ENCODE data around the gene IPCEF1.

Gene IPCEF1

GRCh38 chr6:154359161-154359574, 2.6 kb upstream of the IPCEF1 start:
- H3K4me3 ChIP-seq (ENCODE audit: control insufficient read depth, low read depth, low read length), result no peak overlapping the region
- no peak for TF ChIP-seq CTCF (IDR thresholded peaks at IDR 0.05; ENCODE audit: control insufficient read depth, insufficient read depth, low read depth, low read length, missing control alignments)
- no peak for DNase-seq (ENCODE audit: low read depth)

GRCh38 chr6:154358019-154358545, 1.5 kb upstream of the IPCEF1 start:
- TF ChIP-seq CTCF (IDR thresholded peaks at IDR 0.05; ENCODE audit: control insufficient read depth, insufficient read depth, low read depth, low read length, missing control alignments), result no peak
- DNase-seq (ENCODE audit: low read depth), result no peak
- H3K4me3 ChIP-seq (ENCODE audit: control insufficient read depth, low read depth, low read length), result no peak overlapping the region

DNA sequence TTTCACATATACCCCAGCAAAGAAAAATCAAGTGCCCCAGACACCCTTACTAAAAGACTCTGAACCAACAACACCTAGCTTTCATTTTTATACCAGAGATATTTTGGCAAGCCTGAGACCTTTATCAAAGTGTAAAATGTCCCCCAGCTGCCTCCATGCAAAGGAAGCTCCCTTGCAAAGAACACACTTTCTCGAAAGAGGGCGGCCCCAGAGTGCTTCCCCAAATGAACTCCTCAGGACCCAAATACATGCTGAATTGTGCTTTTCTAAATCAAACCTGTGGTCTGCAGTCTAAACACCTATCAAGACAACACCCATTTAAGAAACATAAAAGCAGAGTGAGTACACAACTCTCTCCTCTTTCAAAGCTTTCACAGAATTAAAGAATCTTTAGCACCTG, 490 bp downstream of the IPCEF1 start:
- H3K4me3 ChIP-seq (ENCODE audit: control insufficient read depth, low read depth, low read length), result no peak overlapping the region
- TF ChIP-seq CTCF (IDR thresholded peaks at IDR 0.05; ENCODE audit: control insufficient read depth, insufficient read depth, low read depth, low read length, missing control alignments), result no peak
- no peak for DNase-seq (ENCODE audit: low read depth)

DNA sequence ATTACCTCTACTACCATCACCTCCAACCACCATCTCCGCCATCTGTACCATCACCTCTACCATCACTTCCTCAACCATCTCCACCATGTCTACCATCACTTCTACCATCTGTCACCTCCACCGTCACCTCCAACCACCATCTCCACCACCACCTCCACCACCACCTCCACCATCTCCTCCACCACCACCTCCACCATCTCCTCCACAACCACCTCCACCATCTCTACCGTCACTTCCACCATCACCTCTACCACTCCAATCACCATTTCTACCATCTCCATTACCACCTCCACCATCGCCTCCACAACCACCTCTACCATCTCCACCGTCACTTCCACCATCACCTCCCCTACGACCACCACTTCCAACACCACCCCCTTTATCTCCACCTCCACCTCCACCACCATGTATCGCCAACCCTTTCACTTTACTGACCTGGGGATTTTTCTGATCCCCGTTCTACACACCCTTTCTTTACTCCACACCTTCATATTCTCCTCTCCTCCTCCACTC, 2.3 kb downstream of the IPCEF1 start:
- no peak for TF ChIP-seq CTCF (IDR thresholded peaks at IDR 0.05; ENCODE audit: control insufficient read depth, insufficient read depth, low read depth, low read length, missing control alignments)
- H3K4me3 ChIP-seq (ENCODE audit: control insufficient read depth, low read depth, low read length), result no peak overlapping the region
- DNase-seq (ENCODE audit: low read depth), result no peak

- H3K4me3 ChIP-seq (ENCODE audit: control insufficient read depth, low read depth, low read length), result no peak overlapping the region
- no peak for DNase-seq (ENCODE audit: low read depth)
- TF ChIP-seq CTCF (IDR thresholded peaks at IDR 0.05; ENCODE audit: control insufficient read depth, insufficient read depth, low read depth, low read length, missing control alignments), result no peak
Measured at GRCh38 chr6:154353626-154354025, 3.0 kb downstream of the IPCEF1 start.

- no peak for TF ChIP-seq CTCF (IDR thresholded peaks at IDR 0.05; ENCODE audit: control insufficient read depth, insufficient read depth, low read depth, low read length, missing control alignments)
- H3K4me3 ChIP-seq (ENCODE audit: control insufficient read depth, low read depth, low read length), result no peak overlapping the region
- DNase-seq (ENCODE audit: low read depth), result no peak
Measured at GRCh38 chr6:154352898-154353585, 3.6 kb downstream of the IPCEF1 start.

All from AG09309 (cell line).